HL-60 (cell line): Measurements from ENCODE around the gene SLC7A14.

Source experiments
- POLR2AphosphoS5 ChIP-seq: IDR thresholded peaks from 2 replicates; pipeline ENCODE4 v1.6.1; 2012; ENCODE audit warnings: low read depth
- SPI1 ChIP-seq: IDR thresholded peaks from 2 replicates; pipeline ENCODE4 v1.6.1; 2012; ENCODE audit warnings: low read depth, mild to moderate bottlenecking, borderline replicate concordance
- TF ChIP-seq, protein P1 (sequence below): IDR thresholded peaks from one replicate; pipeline ENCODE4 v1.5.1; 2011; ENCODE audit warnings: low read length, control low read depth, inconsistent platforms; ENCODE audit not compliant: insufficient read depth
- TF ChIP-seq, protein P2 (sequence below): IDR thresholded peaks from 2 replicates; pipeline ENCODE4 v1.6.1; 2012; ENCODE audit warnings: low read depth; ENCODE audit not compliant: insufficient replicate concordance

DNA sequence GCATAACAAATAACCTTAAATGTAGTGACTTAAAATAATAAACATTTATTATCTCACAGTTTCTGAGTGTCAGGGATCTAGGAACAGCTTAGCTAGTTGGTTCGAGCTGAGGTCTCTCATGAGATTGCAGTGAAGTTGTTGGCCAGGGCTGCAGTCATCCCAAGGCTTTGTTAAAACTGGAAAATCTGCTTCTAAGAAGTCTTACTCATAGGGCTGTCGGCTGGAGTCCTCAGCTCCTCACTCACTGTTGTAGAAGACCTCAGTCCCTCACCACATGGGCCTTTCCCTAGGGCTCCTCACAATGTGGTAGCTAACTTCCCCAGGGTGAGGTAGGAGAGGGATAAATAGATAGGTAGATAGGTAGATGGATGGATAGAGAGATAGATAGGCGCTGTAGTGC, 20.8 kb upstream of the SLC7A14 start:
- TF ChIP-seq, protein P1, sequence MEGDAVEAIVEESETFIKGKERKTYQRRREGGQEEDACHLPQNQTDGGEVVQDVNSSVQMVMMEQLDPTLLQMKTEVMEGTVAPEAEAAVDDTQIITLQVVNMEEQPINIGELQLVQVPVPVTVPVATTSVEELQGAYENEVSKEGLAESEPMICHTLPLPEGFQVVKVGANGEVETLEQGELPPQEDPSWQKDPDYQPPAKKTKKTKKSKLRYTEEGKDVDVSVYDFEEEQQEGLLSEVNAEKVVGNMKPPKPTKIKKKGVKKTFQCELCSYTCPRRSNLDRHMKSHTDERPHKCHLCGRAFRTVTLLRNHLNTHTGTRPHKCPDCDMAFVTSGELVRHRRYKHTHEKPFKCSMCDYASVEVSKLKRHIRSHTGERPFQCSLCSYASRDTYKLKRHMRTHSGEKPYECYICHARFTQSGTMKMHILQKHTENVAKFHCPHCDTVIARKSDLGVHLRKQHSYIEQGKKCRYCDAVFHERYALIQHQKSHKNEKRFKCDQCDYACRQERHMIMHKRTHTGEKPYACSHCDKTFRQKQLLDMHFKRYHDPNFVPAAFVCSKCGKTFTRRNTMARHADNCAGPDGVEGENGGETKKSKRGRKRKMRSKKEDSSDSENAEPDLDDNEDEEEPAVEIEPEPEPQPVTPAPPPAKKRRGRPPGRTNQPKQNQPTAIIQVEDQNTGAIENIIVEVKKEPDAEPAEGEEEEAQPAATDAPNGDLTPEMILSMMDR, result no peak
- no peak for TF ChIP-seq POLR2AphosphoS5
- TF ChIP-seq, protein P2, sequence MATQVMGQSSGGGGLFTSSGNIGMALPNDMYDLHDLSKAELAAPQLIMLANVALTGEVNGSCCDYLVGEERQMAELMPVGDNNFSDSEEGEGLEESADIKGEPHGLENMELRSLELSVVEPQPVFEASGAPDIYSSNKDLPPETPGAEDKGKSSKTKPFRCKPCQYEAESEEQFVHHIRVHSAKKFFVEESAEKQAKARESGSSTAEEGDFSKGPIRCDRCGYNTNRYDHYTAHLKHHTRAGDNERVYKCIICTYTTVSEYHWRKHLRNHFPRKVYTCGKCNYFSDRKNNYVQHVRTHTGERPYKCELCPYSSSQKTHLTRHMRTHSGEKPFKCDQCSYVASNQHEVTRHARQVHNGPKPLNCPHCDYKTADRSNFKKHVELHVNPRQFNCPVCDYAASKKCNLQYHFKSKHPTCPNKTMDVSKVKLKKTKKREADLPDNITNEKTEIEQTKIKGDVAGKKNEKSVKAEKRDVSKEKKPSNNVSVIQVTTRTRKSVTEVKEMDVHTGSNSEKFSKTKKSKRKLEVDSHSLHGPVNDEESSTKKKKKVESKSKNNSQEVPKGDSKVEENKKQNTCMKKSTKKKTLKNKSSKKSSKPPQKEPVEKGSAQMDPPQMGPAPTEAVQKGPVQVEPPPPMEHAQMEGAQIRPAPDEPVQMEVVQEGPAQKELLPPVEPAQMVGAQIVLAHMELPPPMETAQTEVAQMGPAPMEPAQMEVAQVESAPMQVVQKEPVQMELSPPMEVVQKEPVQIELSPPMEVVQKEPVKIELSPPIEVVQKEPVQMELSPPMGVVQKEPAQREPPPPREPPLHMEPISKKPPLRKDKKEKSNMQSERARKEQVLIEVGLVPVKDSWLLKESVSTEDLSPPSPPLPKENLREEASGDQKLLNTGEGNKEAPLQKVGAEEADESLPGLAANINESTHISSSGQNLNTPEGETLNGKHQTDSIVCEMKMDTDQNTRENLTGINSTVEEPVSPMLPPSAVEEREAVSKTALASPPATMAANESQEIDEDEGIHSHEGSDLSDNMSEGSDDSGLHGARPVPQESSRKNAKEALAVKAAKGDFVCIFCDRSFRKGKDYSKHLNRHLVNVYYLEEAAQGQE, result no peak
- TF ChIP-seq SPI1, result no peak
